ENCODE results near the gene FOXR1. TPM values are rescaled to one million over a fixed set of nuclear protein-coding genes. Genes with fewer than 3 reads are reported as not detected.
A peak's percentile ranks its signal among the peaks of the same experiment; 100 is the strongest.

Gene FOXR1
- total RNA-seq, 2 donors from 2014 or later: not detected

- DNase-seq: no peak
- intact Hi-C loops (cut with DNase I): no loop called here
- H3K9me3 ChIP-seq: no peaks in the 10 kb centered on the region
- H3K9ac ChIP-seq (ENCODE audit: low read depth in 2 of 2, low read length in 2 of 2): peak overlapping the region; percentile 45 to 88
- no peak for TF ChIP-seq CTCF (IDR thresholded peaks at IDR 0.05)
- peaks cover 9% of the 10 kb centered on the region for H3K4me1 ChIP-seq
- no peaks in the 10 kb centered on the region for H3K27me3 ChIP-seq
- no peaks in the 10 kb centered on the region for H3K36me3 ChIP-seq
- H3K27ac ChIP-seq: peak overlapping the region; percentile 60
- peak overlapping the region; percentile 96 for H3K4me3 ChIP-seq
Observed at GRCh38 chr11:118996926-118997626, 25.5 kb downstream of the FOXR1 start.

- H3K27ac ChIP-seq: peak within 1 kb of the TSS; percentile 60
- intact Hi-C loops (cut with DNase I): no loop called here
- no peak for TF ChIP-seq CTCF (IDR thresholded peaks at IDR 0.05)
Observed at GRCh38 chr11:118997627-118998387, 26.2 kb downstream of the FOXR1 start, which contains the start of gene CENATAC. TSS of gene CENATAC (plus strand) at chr11:118998138. CDS start at chr11:118998198, 60 bp downstream.

GRCh38 chr11:118998388-118998717 is 26.8 kb downstream of the FOXR1 start:
- H3K36me3 ChIP-seq: no peaks in the 10 kb centered on the region
- H3K27me3 ChIP-seq: no peaks in the 10 kb centered on the region
- intact Hi-C loops (cut with DNase I): no loop called here
- H3K4me1 ChIP-seq: peaks cover 9% of the 10 kb centered on the region
- peak overlapping the region; percentile 96 for H3K4me3 ChIP-seq
- peak overlapping the region; percentile 60 for H3K27ac ChIP-seq
- no peaks in the 10 kb centered on the region for H3K9me3 ChIP-seq
- TF ChIP-seq CTCF (IDR thresholded peaks at IDR 0.05): no peak
- no peak for DNase-seq
- H3K9ac ChIP-seq (ENCODE audit: low read depth in 2 of 2, low read length in 2 of 2): peak overlapping the region; percentile 75 to 88

More at GRCh38 chr11:118997627-118998387, 26.2 kb downstream of the FOXR1 start, which contains the start of gene CENATAC:
- Histone ChIP-seq H3K36me3 (no peaks in the 10 kb centered on the region), H3K9me3 (no peaks in the 10 kb centered on the region), H3K4me3 (peak within 1 kb of the TSS; percentile 96), H3K27me3 (no peaks in the 10 kb centered on the region), H3K4me1 (peaks cover 9% of the 10 kb centered on the region), H3K9ac (ENCODE audit: low read depth in 2 of 2, low read length in 2 of 2) (peak within 1 kb of the TSS; percentile 75 to 88)
- peak; percentile 98 for DNase-seq

GRCh38 chr11:118998822-118999221 is 27.3 kb downstream of the FOXR1 start:
- Histone ChIP-seq H3K9me3 (no peaks in the 10 kb centered on the region), H3K4me1 (peaks cover 9% of the 10 kb centered on the region), H3K27me3 (no peaks in the 10 kb centered on the region), H3K27ac (no peak overlapping the region), H3K9ac (ENCODE audit: low read depth in 2 of 2, low read length in 2 of 2) (peak overlapping the region; percentile 75 to 88), H3K4me3 (peak overlapping the region; percentile 96), H3K36me3 (no peaks in the 10 kb centered on the region)
- TF ChIP-seq CTCF (IDR thresholded peaks at IDR 0.05): no peak
- intact Hi-C loops (cut with DNase I): no loop called here
- no peak for DNase-seq

- Histone ChIP-seq H3K9me3 (no peaks in the 10 kb centered on the region), H3K27me3 (no peaks in the 10 kb centered on the region), H3K4me1 (peaks cover 9% of the 10 kb centered on the region), H3K27ac (no peak overlapping the region), H3K9ac (ENCODE audit: low read depth in 2 of 2, low read length in 2 of 2) (no peak overlapping the region), H3K4me3 (no peak overlapping the region), H3K36me3 (no peaks in the 10 kb centered on the region)
- no peak for TF ChIP-seq CTCF (IDR thresholded peaks at IDR 0.05)
- no peak for DNase-seq
- intact Hi-C loops (cut with DNase I): no loop called here
Observed at GRCh38 chr11:119000906-119001305, 29.3 kb downstream of the FOXR1 start.

Data from colonic mucosa (tissue), 4 donors.